ENCODE results near the gene DENND6A.

Gene DENND6A

GRCh38 chr3:57683286-57683685 is 9.6 kb downstream of the DENND6A start (continued):
- no peak for TF ChIP-seq PRDM6 (tag by site-specific recombination; IDR thresholded peaks at IDR 0.05)

GRCh38 chr3:57682284-57682683 is 10.6 kb downstream of the DENND6A start:
- Histone ChIP-seq H3K9me3 (ENCODE audit: control insufficient read depth, insufficient read depth, low read depth, low read length) (no peaks in the 10 kb centered on the region), H3K36me3 (ENCODE audit: control insufficient read depth in 2 of 2, insufficient read depth in 1 of 2, low read length in 2 of 2) (peaks cover 0 to 22% of the 10 kb centered on the region in 2 experiments; a peak in 2 of 3 replicates), H3K27ac (ENCODE audit: extremely low read depth, low read depth, low read length) (no peak overlapping the region), H3K4me3 (ENCODE audit: low read depth, low read length) (no peak overlapping the region), H3K4me1 (ENCODE audit: control insufficient read depth, insufficient read depth, low read length) (no peaks in the 10 kb centered on the region)
- ChIA-PET POLR2A (no interaction called here), CTCF (interaction anchor here (0.7 to 0.8 kb wide), 2 partner anchors 14 to 809 kb away, joined by 3 to 4 read pairs; no protein-coding TSS in a partner anchor)
- TF ChIP-seq ZNF362 (tag by site-specific recombination; IDR thresholded peaks at IDR 0.05) (0 out of 2 replicates have a peak, but pooled peaks have one; percentile 23), ZIC2 (tag by site-specific recombination; IDR thresholded peaks at IDR 0.05) (no peak)

- Histone ChIP-seq H3K9me3 (ENCODE audit: control insufficient read depth, insufficient read depth, low read depth, low read length) (no peaks in the 10 kb centered on the region), H3K4me3 (ENCODE audit: low read depth, low read length) (no peak overlapping the region), H3K36me3 (ENCODE audit: control insufficient read depth in 2 of 2, insufficient read depth in 1 of 2, low read length in 2 of 2) (peaks cover 0 to 22% of the 10 kb centered on the region in 2 experiments; a peak in 2 of 3 replicates), H3K4me1 (ENCODE audit: control insufficient read depth, insufficient read depth, low read length) (no peaks in the 10 kb centered on the region), H3K27ac (ENCODE audit: extremely low read depth, low read depth, low read length) (no peak overlapping the region)
- no peak for TF ChIP-seq ZBTB10 (tag by site-specific recombination; IDR thresholded peaks at IDR 0.05)
- CTCF ChIA-PET: no interaction called here
- POLR2A ChIA-PET: no interaction called here
These were observed 11.2 kb downstream of the DENND6A start for GRCh38 chr3:57681691-57682090.

GRCh38 chr3:57680046-57680445 is 12.8 kb downstream of the DENND6A start:
- Histone ChIP-seq H3K4me1 (ENCODE audit: control insufficient read depth, insufficient read depth, low read length) (no peaks in the 10 kb centered on the region), H3K4me3 (ENCODE audit: low read depth, low read length) (no peak overlapping the region), H3K27ac (ENCODE audit: extremely low read depth, low read depth, low read length) (no peak overlapping the region), H3K36me3 (ENCODE audit: control insufficient read depth in 2 of 2, insufficient read depth in 1 of 2, low read length in 2 of 2) (peaks cover 0 to 25% of the 10 kb centered on the region in 2 experiments; a peak in 2 of 3 replicates), H3K9me3 (ENCODE audit: control insufficient read depth, insufficient read depth, low read depth, low read length) (no peaks in the 10 kb centered on the region)
- POLR2A ChIA-PET: no interaction called here
- TF ChIP-seq ZNF426 (tag by site-specific recombination; IDR thresholded peaks at IDR 0.05) (no peak), ZNF792 (tag by site-specific recombination; IDR thresholded peaks at IDR 0.05) (no peak), ZNF777 (tag by site-specific recombination; IDR thresholded peaks at IDR 0.05; ENCODE audit: borderline replicate concordance) (no peak), ZIC2 (tag by site-specific recombination; IDR thresholded peaks at IDR 0.05) (no peak)
- CTCF ChIA-PET: interaction anchor here (0.5 to 0.6 kb wide), 2 partner anchors 88 to 783 kb away, joined by 3 to 5 read pairs; no protein-coding TSS in a partner anchor

- H3K27ac ChIP-seq (ENCODE audit: extremely low read depth, low read depth, low read length): no peak overlapping the region
- H3K9me3 ChIP-seq (ENCODE audit: control insufficient read depth, insufficient read depth, low read depth, low read length): no peaks in the 10 kb centered on the region
- H3K4me1 ChIP-seq (ENCODE audit: control insufficient read depth, insufficient read depth, low read length): no peaks in the 10 kb centered on the region
- H3K4me3 ChIP-seq (ENCODE audit: low read depth, low read length): no peak overlapping the region
- CTCF ChIA-PET: interaction anchor here (0.7 kb wide), 1 partner anchor 151 kb away, joined by 3 read pairs; no protein-coding TSS in a partner anchor
- peaks cover 0 to 28% of the 10 kb centered on the region in 2 experiments; a peak in 2 of 3 replicates for H3K36me3 ChIP-seq (ENCODE audit: control insufficient read depth in 2 of 2, insufficient read depth in 1 of 2, low read length in 2 of 2)
- POLR2A ChIA-PET: interaction anchor here (0.5 kb wide), 1 partner anchor 9 kb away, joined by 4 read pairs; no protein-coding TSS in a partner anchor
- TF ChIP-seq ZNF302 (tag by site-specific recombination; IDR thresholded peaks at IDR 0.05; ENCODE audit: low read depth) (no peak), ZBTB17 (tag by site-specific recombination; IDR thresholded peaks at IDR 0.05) (no peak), ZNF114 (tag by site-specific recombination; IDR thresholded peaks at IDR 0.05) (no peak), ZNF518A (tag by site-specific recombination; conservative IDR thresholded peaks at IDR 0.05; ENCODE audit: low read depth) (no peak), ZBTB26 (tag by site-specific recombination; optimal IDR thresholded peaks at IDR 0.05) (no peak), ZNF175 (tag by site-specific recombination; IDR thresholded peaks at IDR 0.05) (no peak)
These were observed 17.3 kb downstream of the DENND6A start for GRCh38 chr3:57675530-57675929.
